HG03520 (cell line): ENCODE results near the gene RANBP1.
"Not testable (repeated sequence)": the region's sequence is repeated elsewhere in the genome, so short reads cannot be mapped to it uniquely, and the experiment has no call there.

Experiments used
- ATAC-seq: cut with Tn5 transposase; IDR thresholded peaks from one replicate; pipeline ENCODE4 v1.9.1; 2021; ENCODE audit warnings: mild to moderate bottlenecking, moderate library complexity; ENCODE audit not compliant: unreplicated experiment

Gene RANBP1

DNA sequence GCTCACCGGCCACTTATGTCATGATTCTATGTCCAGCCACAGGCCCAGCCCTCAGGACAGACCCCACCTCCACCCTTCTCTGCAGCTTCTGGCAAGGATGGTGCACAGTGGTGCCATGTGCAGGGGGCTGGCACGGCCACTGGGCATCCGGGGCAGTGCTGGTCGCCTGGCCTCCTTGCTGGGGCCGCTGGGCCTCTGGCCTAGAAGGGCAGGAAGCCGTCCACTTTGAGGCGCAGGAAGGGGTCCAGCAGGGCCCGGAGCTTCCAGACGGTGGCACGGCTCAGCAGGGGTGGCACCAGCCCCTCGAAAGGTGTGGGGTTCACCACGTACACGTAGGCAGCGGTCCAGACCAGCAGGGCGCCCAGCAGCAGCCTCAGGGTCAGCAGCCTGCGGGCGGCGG is 32.5 kb downstream of the RANBP1 start:
- no peak for ATAC-seq

GRCh38 chr22:20149257-20150250 is 33.6 kb downstream of the RANBP1 start:
- ATAC-seq = no peak

DNA sequence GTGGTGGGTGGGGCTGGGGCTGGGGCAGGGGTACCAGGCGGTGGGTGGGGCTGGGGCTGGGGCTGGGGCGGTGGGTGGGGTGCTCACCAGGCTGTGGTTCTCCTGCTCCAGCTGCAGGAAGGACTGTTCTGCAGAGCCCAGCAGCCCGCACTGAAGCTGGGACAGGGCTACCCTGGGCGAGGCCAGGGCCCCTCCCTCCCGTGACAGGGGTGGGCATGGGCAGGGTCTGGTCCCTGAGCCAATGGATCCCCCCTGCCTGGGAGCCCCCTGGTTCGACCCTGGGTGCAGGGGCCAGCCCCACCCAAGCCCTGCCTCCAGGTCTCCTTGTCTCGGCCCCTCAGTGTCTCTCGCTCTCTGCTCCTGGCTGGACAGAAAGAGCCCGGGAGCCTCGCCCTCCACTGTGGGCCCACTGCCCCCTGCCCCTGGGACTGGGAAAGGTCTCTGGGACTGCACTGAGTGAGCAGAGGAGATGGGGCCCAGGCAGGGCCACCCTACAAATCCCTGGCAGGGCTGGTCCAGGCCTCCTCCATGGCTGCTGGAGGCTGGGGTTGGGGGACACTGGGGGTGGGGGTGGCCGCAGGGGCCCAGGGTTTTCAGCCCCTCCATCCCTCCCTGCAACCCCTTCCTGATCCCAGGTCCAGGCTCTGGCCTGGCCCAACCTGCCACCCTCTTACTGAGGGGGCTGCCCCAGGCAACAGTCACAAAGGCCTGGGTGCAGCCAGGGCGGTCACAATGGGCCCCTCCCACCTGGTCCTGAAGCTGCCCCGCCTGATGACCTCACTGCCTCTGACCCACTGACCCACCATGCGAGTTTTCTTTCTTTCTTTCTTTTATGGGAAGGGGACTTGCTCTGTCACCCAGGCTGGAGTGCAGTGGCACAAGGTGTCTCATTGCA is 34.7 kb downstream of the RANBP1 start, which contains the start of gene CCDC188:
Gene CCDC188, minus strand, starts transcription at position 675 of the 895 bp plus-strand sequence. Its CDS starts 69 bp downstream, at position 606.
- ATAC-seq = no peak

DNA sequence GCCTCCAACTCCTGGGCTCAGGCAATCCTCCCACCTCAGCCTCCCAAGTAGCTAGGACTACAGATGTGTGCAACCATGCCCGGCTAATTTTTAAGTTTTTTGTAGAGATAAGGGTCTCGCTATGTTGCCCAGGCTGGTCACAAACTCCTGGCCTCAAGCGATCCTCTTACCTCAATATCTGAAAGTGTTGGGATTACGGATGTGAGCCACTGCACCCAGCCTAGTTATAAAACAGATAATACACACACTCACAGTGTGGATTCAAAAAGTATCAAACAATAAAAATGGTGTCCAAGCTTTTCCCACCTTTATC is 35.3 kb downstream of the RANBP1 start:
- ATAC-seq = no peak

DNA sequence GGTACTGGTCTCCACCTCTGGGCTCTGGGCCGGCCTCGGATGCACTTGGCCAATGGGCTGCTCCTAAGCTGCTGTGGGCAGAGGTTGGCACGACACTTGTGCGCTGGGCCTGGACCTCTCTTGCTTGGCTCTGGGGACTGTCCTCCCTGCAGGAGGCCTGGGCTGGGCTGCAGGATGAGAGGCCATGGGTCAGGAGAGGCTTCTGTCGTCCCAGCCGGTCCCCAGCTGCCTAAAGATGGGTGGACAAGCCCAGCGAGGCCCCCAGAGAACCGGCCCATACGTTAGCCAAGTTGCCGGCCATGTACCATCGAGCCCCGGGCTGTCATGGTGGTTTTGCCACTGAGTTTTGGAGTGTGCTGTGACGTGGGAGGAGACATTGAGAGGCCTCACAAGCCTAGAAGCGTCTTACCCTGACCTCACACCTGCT is 36.6 kb downstream of the RANBP1 start:
- no peak for ATAC-seq

- no peak for ATAC-seq
These were observed 38.0 kb downstream of the RANBP1 start for GRCh38 chr22:20153945-20154344.

- no peak for ATAC-seq
These were observed 38.8 kb downstream of the RANBP1 start for GRCh38 chr22:20154602-20155187.

DNA sequence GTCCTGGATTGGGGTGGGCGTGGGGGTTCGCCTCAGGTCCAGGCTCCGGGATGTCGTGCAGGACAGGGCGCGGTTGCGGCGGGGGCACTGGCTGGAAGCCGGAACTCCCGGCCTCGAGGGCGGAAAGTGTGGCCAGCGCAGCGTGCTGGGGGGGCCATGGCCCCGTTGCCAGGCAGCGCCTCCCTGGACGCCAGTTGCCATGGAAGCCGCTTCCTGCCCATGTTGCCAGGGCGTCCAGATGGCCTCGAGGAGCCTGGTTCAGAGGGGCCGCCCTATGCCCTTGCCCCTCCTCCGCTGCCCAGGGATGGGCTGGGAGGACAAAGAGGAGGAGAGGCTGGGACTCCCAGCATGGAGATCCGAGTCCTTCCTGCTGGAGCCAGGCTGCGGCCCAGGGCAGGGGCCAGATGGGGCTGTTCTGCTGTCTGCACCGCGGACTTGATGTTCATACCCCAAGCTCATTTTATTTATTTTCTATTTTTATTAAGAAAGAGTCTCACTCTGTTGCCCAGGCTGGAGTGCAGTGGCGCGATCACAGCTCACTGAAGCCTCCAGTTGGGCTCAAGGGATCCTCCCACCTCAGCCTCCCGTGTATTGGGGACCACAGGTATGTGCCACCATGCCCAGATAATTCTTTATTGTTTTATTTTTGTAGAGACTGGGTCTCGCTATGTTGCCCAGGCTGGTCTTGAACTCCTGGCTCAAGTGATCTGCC is 39.6 kb downstream of the RANBP1 start:
- no peak for ATAC-seq

DNA sequence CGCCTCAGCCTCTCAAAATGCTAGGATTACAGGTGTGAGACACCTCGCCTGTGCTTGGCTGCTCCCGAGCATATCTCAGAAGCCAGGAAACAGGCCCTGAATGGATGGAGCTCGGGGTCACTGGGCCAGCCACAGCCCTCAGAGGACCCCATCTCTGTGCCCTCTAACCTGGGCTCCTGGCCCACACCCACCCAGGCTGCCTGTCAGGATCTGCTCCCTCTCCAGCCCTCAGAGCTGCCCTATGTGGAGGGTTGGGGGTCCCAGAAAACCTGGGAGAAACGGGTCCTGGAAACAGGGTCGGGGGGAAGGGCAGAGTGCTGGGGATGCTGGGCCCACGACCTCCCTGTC is 40.1 kb downstream of the RANBP1 start:
- ATAC-seq = no peak

GRCh38 chr22:20156611-20157429 is 40.9 kb downstream of the RANBP1 start:
- ATAC-seq = no peak

DNA sequence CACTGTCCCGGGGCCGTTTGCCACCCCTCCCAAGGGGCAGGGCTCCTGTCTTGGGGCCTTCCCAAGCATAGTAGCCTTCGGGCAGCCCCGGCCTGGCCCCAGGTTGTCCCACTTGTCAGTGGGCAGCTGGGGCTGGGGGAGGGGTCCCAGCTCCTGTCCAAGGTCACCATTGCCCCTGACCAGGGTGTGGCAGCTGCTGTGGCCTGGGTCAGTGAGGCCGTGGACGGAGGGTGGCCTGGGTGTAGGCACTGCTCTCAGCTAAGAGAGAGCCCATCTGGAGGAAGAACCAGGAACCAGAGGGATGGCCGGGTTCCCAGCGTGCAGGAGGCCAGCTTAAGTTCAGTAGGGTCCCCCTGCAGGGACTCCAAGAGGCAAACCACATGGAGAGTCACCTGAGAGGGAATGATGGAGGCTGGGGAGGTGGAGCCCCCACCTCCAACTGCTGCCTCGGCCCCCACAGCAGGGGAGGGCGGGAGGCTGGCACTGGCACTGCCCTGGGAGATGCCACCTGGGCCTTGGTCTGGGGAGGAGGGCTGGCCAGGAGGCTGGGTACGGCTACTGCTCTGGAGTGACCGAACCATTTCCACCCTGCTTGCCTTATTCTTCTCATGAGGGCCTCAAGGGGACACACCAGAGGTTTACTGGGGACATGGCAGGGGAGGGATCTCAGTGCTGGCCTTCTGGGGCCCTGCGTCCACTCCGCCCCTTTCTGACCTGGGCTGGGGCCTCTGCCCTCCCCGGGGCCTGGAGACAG is 41.7 kb downstream of the RANBP1 start:
- ATAC-seq = no peak

DNA sequence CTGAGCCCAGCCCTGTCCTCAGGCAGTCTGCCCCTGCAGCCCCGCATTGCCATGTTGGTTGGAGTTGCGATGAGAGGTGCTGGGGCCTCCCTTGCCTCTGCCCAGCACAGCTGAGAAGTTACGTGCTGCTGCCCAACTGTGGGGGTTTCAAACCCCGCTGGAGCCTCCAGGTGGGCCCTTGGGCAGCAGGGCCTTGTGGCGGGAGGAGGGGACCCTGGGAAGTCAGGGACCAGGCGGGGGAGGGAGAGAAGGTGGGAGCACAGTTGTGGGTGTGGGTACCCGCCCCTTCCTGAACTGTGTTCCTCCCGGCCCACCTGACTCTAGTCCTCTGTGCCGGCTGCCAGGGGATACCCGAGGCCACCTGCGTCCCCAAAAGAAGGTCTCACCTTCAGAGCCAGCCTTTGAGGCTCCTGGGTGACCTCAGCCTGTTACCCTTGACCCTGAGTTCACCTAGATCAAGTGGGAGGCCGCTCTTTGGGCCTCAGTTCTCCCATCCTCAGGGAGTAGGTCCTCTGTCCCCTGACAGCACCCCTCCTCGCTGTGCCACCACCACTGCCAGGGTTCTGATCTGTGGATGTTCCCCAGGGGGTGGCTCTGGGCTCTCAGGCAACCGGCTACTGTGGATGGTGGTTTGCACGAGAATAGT is 42.6 kb downstream of the RANBP1 start:
- no peak for ATAC-seq

GRCh38 chr22:20159076-20159475 is 43.2 kb downstream of the RANBP1 start:
- ATAC-seq = no peak

DNA sequence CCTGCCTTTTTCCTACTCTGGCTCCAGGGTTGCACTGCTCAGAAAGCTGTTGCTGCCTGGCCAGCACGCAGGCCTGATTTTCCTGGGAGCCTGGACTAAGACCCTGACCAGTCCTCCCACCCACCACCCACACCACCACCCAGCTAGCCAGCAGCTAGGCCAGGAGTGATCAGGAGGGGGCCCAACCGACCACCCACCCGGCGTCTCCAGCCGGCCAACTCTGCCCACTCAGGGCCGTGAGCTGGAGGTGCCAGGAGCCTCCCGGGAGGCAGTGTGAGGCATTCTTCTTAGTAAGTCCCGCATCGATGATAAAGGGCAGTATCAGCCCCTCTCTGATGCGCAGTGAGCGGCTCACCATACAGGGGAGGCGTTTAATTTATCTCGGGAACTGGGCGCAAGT is 43.6 kb downstream of the RANBP1 start:
- not testable (repeated sequence) for ATAC-seq

DNA sequence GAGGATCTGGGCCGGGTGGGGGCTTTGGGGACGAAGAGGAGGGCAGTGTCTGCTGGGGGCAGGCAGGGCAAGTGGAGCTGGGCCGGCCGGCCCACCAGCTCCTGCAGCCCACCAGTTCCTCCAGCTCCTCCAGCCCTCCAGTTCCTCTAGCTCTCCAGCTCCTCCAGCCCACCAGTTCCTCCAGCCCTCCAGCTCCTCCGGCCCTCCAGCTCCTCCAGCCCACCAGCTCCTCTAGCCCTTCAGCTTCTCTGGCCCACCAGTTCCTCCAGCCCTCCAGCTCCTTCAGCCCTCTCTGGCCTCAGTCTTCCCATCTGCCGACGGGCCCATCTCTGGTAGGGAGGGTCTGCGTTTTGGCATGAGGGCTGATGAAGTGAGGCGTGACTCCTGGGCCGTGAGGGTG is 44.1 kb downstream of the RANBP1 start:
- no peak for ATAC-seq

DNA sequence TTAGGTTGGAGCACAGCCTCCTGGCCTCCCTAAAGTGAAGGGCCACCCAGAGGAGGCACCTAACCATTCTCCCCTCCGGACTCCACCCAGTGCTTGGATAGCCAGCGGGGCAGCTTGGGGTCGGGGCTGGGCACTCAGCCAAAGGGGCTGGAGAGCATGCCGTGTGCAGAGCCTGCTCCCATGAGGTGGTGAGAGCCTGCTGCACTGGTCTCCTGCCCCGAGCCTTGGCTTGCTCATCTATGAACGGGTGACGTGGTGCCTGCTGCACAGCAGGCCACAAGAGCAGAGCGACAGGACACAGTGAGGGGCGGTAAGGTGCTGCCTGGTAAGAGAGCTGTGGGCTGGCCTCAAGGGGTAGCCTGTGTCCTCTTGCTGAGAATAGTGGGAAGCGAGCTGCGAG is 49.0 kb downstream of the RANBP1 start:
- no peak for ATAC-seq

DNA sequence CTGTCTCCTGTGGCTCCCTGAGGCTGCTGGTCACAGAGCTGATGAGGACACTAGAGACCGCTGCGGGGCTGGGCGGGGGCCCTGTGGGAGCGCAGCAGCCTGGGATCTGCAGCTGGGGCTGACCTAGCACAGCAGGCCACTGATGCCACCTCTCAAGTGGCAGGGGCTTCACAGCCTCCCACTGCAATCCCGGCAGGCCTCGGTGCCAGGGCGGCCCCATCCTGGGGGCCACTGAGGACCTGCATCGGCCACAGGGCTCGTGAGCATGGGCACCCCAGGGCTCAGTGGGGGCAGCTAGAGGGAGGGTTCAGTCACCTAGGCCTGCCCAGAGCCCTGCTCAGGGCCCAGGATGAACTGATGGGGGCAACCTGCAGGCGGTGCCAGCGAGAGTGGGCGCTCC is 49.5 kb downstream of the RANBP1 start:
- no peak for ATAC-seq

- no peak for ATAC-seq
These were observed 50.0 kb downstream of the RANBP1 start for GRCh38 chr22:20165913-20166312.

DNA sequence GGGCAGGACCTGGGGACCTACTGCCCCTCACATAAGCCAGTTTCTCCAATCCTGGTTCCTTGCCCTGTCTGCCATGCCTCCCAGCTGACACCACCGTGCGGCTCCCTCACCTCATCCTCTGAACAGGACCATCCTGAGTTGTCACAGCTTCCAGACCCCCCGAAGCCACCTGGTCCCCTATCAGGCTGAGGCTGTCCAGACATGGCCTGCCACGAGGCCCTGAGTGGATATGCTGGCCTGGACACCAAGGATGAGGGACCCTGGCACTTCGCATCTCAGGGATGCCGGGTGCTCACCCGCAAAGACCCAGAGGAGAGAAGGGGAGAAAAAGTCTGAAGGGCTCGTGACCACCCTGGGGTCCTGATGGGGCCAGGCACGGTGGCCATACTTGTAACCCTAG is 50.8 kb downstream of the RANBP1 start:
- no peak for ATAC-seq
